Stimulated activated CD4-positive, alpha-beta T cell treated with anti-CD3 and anti-CD28 coated beads, Interleukin-2, amount 100 ng/mL, for 24 hours (primary cell): Measurements from ENCODE around the gene RALGPS2.

Experiments used
- DNase-seq, 2 donors: peaks; one replicate each; pipeline ENCODE4 v3.0.0-alpha.2; 2020

Gene RALGPS2

DNA sequence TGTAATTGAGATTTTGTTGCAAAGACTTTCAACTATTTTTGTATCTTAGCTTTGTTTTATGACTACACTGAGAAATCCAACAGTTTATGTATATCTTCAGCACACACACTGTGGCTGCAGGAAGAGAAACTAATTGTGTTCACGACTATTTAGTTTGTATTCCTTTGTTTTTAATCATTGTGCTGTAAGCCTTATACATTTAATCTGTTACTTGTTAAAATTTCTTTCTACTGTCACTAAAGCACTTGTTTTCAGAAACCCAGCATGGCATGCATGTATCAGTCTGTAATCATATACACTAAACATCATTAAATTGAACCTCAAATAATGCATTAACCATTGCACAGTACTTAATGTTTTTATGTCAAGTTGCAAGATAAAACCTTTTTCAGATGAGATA lies 145.2 kb downstream of the RALGPS2 start:
- no peak for DNase-seq

DNA sequence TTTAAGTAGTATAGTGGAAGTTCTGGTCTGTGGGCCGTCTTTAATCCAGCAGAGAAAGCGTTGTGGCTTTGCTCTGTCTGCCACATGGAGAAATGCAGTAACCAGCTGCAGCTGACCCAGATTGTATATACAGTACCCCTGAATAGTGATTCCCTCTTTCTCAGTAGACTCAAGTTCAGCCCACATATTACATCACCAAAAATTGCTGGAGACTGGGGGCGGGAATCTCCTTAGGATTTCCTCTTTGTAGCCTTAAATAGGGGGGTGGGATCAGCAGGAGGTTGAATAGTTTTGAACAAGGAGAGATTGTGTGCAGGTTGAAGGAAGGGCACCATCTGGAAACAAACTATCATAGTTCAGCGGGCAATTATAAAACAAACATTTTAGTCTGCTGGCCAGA lies 145.9 kb downstream of the RALGPS2 start, which contains the start of gene ANGPTL1:
Gene ANGPTL1 (minus strand): TSS at position 134 of the 400 bp plus-strand sequence. CDS start 5,301 bp downstream, outside the sequence.
- no peak for DNase-seq

DNA sequence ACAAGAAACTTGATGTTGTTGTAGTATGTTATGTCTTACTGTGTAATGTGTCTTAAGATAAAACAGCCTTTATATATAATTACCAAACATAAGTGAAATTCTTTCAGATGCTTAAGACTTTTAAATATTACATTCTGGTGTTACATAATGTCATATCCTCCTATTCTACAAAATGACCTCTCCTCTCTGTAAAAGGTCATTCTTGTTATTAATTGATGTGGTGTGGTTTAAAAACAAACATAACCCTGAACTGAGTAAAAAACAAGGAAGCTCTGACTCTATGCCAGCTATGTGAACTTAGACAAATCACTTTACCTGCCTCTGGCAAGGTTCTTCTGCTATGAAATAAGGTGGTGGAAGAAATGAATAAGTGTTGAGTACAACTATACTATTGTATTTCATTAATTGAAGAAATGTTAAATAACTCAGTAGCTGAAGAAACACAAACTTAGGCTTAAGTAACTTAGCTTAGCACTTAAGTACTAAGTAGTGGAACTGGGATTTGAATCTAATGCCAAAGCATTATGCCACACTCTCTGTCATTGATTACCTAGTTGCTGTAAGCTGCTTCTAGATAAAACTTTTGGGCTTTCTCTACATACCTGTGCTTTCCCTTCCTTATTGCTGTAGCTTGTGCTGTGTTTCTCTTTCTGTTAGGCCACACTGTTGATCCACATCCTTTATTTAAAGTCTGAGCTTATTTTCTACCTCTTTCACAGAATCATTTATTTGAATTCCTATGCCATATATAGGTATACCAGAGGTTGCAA lies 146.7 kb downstream of the RALGPS2 start:
- DNase-seq, result no peak

DNA sequence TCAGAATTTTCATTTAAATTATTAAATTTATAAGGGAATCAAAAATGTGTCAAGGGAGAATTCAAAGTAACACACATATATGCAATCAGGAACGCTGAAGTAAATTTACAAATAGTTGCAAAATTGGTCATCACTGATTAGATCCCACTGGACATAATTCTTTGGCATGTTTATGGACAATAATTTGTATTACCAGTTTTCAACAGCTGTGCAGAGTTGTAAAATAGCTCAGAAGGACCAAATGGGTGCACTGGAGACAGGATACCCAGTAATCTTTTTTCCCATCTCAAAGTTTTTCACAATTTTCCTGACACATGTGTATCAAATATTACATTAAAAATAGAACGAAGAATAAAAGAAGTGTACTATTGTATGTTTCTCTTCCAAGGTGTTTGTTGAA lies 149.9 kb downstream of the RALGPS2 start:
- DNase-seq, result no peak

DNA sequence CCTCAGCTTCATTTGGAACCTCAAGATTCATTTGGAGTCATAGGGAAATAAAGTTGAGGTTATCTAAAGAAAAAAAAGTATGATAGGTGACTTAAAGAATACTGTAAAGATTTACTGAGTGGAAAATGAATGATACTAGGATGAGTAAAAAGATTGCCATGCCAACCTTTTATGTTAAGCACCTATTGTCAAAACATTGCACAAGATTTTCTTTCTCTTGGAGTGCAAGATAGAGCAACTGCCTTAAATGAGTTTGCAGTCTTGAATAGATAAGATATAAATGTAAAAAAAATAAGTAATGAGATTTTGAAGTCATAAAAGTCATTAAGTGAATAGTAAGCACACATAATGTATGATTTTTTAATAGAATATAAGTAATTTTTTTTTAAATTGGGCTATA lies 150.9 kb downstream of the RALGPS2 start:
- DNase-seq, result no peak

DNA sequence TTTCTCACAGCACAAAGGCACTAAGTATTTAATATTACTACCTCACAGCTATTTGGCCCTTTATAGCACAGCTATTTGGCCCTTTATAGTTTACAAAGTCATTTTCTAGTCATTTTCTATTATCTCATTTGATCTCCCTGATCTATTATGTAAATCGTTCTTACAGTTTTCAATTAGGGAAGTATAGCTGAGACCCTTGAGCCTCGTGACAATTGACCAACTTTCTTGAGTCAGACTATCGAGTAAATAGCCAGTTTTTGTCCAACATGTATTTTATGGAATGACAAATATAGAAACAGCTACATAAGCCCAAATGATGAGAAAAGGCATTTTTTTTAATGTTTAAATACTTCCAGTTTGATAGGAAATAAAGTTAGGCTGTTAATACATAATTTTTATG lies 152.9 kb downstream of the RALGPS2 start:
- no peak for DNase-seq

DNA sequence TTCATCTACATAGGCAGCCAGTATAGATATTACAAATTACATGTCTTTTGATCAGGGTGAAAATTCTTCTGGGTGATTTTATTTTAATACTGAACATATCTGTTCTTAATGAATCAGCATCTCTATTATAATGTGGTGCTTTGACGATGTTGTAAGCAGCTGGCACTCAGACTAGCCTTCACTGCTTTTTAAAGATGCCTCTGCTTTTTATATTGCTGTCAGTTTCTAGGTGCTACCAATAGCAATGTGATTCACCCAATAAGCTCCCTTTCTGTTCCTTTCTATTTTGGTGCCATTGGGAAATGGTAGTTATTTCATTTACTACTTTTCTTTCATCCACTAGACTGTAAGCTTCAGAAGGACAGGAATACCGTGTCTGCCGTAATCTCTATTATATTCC lies 156.9 kb downstream of the RALGPS2 start:
- no peak for DNase-seq

DNA sequence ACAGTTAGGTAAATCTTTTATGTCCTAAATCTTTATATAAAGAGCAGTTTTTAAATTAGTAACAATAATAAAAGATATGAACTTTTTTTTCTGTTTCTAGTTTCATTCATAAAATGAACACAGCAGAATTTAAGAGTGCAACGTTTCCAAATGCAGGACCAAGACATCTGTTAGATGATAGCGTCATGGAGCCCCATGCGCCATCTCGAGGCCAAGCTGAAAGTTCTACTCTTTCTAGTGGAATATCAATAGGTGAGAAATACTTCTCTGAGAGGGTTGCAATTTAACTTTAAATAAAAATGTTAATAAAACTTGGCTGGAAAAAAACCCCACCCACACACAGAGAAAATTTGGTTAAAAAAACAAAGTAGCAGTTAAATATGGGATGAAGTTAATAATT lies 160.8 kb downstream of the RALGPS2 start:
- no peak for DNase-seq

DNA sequence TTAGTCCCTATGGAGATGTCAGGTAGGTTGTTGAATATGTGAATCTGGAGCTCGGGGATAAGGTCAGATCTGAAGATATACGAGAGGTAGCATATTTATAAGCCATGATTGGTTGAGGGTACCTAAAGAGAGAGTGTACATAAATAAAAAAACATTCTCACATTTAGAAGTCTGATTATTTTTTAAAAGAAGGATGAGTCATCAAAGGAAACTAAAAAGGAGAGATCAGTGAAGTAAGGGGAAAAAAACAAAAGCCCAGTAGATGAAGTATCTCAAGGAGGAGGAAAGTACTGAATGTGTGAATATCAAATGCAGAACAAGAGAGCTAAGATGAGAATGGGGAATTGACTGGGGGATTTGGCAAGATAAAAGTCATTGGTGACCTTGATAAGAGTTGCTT lies 161.5 kb downstream of the RALGPS2 start:
- no peak for DNase-seq

DNA sequence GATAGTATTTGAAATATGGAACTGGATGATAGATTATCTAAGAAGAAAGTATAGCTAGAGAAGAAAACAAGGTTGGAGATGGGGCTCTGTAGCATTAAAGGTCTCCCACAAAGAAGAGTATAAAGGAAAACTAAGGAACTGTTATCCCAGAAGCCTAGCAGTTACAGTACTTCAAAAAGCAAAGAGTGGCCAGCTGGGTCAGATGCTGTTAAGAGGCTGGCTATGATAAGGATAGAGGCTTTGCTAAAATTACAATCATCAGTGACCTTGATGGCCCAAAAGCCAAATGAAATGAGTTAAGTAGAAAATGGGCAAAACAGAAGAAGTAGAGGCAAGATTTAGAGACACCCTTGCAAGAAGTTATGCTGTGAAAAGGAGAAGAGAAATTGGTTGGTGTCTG lies 170.9 kb downstream of the RALGPS2 start:
- DNase-seq, result no peak

DNA sequence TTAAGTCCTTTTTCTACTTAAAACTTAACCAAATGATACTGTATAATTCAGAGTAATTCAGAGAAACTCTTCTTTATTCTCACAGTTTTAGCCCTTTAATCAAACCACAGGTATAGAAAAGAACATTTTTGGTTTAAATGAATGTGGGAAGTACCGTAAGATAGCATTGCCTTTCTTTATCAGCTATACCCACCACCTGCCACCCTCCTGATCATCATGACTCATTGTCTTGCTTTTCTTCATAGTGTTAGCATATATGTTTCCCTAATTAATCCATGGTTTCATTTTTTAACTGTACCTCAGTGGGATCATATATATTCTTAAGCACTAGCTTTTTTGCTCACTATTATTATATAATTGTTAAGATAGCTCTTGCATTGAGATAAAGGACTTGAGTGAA lies 173.4 kb downstream of the RALGPS2 start:
- no peak for DNase-seq

DNA sequence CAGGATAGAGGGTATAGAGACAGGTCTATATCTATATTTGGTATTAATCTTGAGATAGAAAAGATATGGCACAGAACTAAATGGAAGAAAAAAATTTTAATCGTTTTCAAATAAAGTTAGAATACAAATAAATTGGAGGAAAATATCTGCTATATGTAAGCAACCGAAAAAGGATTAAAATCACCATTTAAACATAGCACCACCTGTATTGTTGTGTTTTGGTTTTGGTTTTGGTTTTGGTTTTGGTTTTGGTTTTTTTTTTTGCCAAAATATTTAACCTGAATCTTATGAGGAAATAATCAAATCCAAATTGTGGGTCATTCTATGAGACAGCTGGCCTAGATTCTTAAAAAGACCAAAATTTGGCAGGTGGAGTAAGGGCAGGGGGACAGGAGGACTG lies 174.4 kb downstream of the RALGPS2 start:
- DNase-seq, result no peak

DNA sequence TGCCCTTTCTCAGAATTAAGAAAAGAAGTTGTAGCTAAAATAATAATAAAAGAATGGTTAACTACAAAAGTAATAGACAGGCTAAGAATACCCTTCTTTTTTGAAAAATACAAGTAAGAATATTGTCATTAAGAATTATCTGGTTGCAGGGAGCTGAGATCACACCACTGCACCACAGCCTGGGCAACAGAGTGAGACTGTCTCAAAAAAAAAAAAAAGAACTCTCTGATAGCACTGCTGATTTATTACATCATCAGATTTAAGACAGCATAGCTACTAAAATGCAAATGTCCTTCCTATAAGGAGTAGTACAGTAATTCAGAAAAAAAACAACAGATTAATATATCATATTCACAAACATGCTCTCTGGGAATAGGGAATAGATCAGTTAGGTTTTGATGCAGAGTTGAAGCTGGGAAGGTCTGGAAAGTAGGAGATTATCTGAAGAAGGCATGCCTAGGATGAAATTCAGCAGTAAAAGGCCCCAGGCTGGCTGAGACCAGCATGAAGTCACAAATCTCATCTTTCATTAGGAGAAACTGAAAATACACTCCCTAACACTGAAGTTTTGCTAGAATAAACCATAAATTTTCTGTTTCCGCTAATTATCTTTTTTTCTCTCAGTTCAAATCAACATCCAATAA lies 176.6 kb downstream of the RALGPS2 start:
- DNase-seq, result no peak

DNA sequence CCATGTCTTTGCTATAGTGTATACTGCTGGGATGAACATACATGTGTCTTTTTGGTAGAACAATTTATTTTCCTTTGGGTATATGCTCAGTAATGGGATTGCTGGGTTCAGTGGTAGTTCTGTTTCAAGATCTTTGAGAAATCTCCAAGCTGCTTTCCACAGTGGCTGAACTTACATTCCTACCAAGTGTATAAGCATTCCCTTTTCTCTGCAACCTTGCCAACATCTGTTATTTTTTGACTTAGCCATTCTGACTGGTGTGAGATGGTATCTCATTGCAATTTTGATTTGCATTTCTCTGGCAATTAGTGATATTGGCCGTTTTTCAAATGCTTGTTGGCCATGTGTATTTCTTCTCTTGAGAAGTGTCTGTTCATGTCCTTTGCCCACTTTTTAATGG lies 183.3 kb downstream of the RALGPS2 start:
- DNase-seq, result no peak

DNA sequence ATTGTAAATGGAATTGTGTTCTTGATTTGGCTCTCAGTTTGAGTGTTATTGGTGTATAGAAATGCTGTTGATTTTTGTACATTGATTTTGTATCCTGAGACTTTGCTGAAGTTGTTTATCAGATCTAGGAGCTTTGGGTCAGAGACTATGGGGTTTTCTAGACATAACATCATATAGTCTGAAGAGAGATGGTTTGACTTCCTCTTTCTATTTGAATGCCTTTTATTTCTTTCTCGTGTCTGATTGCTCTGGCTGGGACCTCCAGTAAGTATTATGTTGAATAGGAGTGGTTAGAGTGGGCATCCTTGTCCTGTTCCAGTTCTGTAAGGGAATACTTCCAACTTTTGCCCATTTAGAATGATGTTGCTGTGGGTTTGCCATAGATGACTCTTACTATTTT lies 185.0 kb downstream of the RALGPS2 start:
- no peak for DNase-seq

DNA sequence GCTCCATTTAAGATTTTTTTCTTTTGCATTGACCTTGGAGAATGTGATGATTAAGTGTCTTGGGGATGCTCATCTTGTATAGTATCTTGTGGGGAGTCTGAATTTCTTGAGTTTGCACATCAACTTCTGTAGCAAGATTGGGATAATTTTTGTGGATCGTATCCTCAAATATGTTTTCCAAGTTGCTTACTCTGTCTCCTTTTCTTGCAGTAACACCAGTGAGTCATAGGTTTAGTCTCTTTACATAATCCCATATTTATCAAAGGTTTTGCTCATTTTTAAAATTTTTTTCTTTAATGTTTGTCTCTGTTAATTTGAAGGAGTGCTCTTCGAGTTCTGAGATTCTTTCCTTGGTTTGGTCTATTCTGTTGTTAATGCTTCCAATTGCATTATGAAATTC lies 187.6 kb downstream of the RALGPS2 start:
- DNase-seq, result no peak

DNA sequence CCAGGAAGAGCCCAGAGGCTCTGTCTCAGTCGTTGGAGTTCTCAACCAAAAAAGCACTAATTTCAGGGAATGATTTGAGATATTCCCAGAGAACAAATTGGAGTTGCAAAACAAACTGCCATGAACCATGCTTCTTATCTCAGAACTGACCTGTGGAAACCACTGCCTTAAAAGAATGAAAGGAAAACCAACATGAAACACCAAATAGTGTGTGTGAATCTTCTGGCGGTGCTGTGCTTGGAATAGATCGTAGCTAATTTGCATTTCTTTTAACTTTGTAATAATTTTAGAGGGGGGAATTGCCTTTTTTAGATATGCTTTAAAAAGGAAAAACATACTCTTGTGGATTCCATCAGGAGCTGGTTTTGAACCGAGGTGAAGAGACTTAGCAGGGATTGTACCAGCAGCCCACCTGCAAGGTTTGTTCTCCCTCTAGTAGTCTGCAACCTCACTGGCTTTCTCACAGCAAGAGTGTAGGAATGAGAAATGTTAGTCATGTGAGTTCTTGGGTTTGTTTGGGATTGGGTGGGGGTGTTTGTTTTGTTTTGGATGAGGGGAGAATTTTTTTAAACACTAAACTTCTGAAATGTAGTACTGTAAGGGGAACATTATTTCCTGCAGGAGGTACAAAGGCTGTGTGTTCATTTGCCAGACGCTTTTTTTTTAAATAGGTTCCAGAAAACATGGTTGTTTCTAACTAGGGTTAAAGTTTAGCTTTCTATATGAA lies 191.6 kb downstream of the RALGPS2 start:
- no peak for DNase-seq

DNA sequence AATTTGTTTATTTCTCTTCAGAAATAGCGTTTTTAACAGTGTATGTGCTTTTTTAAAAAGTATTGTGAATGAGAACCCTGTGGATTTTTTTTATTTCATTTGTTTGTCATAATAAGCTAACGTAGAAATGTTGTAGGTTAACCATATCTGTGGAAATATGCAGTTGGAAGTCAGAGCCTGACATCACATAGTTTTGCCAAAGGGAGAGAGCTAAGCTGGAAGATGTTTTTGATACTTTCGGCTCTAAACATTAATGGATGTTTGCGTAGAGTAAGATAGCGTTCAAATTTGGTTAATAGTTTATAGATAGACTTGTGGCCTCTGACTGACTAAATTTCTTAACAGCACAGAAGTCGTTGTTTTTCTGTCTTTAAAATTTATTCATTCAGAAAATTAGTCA lies 193.3 kb downstream of the RALGPS2 start:
- no peak for DNase-seq

DNA sequence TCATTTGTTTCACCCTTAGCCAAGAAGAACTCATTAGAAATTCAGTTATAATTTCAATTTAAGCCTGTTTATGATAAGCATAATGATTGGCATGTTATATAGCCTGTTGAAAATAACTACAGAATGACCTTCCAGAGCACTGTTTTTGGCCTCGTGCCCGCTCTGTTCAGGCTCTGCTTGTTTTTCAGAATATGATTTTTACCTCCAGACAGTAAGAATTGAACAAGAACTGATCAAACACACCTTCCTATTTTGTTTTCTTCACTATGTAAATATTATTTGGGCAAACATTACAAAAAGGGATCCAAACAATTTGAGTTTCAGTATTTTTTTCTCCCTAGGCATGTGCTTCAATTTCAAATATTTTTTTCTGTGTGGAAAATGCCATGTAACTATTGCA lies 193.9 kb downstream of the RALGPS2 start:
- no peak for DNase-seq

DNA sequence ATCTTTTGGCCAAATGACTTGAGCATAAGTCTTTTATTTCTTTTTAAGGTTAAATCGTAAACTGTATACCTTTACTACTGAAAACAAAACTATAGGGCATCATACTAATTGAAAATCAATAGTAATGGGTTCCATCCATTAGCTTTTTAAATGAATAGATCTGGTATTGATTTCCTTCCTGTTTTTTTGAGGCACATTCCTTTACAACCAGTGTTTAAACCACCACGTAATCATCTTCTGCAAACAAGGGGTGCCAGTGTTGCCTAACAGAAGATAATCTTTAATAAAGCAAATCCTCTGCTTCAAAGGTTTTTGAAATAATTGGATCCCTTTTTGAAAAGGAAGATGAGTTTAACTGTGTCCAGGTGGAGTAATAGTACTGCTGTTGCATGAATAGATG lies 194.5 kb downstream of the RALGPS2 start:
- DNase-seq, result no peak

DNA sequence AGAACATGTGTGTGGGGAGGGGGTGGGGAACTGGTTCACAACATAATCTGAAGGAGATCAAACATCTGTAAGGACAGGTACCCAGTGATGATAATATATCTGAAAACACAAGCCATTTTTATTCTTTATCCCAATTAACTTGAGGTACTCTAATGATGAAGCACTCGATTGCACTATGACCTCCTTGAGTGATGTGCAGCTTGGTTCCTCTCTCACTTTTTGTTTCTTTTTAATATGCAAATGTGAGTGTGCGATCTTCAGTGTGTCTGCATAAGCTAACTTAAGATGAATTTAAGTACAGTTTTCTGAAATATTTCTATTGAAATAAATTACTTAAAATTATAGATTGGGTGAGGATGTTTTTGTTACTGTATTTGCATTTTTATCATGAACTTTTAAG lies 196.5 kb downstream of the RALGPS2 start:
- DNase-seq, result no peak

DNA sequence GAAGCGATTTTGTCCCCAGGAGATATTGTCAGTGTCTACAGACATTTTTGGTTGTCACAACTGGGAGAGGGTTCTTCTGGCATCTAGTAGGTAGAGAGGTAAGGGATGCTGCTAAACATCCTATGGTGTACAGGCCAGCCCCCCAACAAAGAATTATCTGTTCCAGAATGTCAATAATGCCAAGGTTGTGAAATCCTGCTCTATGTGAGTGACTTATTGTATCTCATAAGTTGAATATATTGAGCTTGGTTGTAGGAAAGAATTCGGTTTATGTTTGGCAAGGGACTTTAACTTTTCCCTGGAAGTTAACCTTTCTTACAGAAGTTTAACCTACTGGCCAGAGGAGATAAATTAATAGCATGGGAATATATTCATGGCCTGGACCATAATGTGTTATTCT lies 198.5 kb downstream of the RALGPS2 start:
- DNase-seq, result no peak

DNA sequence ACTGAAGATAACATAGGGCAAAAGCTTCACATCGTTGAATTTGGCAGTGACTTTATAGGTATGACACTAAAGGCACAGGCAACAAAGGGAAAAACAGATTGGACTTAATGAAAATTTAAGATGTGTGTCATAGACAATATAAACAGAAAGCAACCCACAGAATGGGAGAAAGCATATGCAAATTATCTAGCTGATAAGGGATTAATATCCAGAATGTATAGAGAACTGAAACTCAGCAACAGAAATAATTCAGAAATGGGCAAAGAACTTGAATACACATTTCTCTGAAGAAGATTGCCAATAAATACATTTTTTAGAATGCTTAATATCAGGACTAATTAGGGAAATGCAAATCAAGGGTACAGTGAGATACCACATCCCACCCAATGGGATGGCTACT lies 201.0 kb downstream of the RALGPS2 start:
- DNase-seq, result no peak

DNA sequence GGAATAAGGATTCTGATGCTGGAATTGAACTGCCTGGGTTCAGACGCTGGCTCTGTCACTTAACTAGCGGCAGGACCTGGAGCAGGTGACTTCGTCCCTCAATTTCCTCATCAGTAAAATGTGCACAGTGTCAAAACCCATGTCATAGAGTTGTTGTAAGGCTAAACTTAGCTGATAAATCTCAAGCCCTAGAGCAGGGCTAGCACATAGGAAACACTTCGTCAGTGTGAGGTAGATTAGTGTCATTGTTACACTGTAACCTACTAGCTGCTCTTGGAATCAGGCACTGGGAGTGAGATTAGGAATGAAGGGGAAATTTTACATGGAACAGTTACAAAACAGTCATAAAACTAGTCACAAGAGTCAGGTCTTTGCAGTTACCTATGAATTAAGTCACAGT lies 202.0 kb downstream of the RALGPS2 start:
- DNase-seq, result no peak
